GM18499 (cell line): ENCODE data around the gene LHX3.

ENCODE experiments used
- ATAC-seq: cut with Tn5 transposase; IDR thresholded peaks from one replicate; pipeline ENCODE4 v1.9.1; 2021; ENCODE audit warnings: moderate number of reproducible peaks; ENCODE audit not compliant: insufficient read depth, unreplicated experiment

The LHX3 gene

DNA sequence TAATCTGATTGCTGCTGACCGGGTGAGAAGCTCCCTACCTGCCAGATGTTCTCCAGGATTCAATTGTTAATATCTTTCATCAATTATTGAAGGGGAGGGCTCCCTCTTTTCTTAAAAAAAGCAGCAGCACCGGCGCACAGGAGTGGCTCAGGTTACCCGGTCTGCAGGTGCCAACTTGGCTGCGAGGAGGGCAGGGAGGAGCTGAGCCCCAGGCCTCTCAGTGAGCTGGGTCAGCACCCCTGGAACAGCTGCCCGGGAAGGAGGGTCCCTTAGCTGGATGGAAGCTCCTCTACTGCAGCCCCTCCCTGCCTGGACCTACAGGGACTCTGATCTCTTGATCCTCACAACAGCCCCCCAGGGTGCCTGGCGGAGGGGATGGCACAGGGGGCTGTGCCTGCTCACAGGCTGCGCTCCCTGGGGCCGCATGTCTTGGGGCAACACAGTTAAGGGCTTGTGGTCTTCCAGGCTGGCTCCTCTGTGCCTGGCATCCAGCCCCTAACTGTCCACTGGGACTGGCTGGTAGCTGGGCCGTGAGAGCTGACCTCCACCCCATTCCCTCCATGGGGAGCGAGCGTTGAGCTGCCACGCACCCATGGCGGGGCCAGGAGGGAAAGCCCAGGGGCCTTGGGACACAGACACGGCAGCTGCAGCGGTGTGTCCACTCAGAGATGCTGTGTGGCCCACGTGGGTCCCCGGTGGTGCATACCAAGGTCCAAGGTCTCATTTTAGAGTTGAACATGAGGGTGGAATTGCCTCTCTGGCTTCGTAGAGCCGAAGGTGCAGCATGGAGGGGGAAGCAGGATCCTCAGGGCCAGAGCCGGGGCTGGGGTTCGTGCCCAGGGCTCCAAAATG, 57.7 kb downstream of the LHX3 start:
- ATAC-seq, result no peak
